WTC11 (cell line): ENCODE results near the gene BLOC1S1. TPM values are rescaled to one million over a fixed set of nuclear protein-coding genes. Genes with fewer than 3 reads are reported as not detected.

Experiments
- ATAC-seq: fragments of 200-7000 bp; cut with Tn5 transposase; 2 replicates; pipeline ENCODE4 v1.10.0; 2021; ENCODE audit warnings: mild to moderate bottlenecking, moderate library complexity
- CTCF ChIA-PET: fragments of 300-600 bp; sonication (Branson Sonifier 250); formaldehyde crosslinking; loops from one replicate; lab custom pipeline; 2021; ENCODE audit warnings: antibody characterized with exemption; lab: Charles Lee
- POLR2A ChIA-PET: fragments of 350-600 bp; sonication (Branson Sonifier 250); formaldehyde crosslinking; loops from one replicate; lab custom pipeline; 2021; ENCODE audit warnings: antibody characterized with exemption; lab: Charles Lee
- DNase-seq: peaks from one replicate; pipeline ENCODE4 v3.0.0; 2021; ENCODE audit warnings: low spot score
- H3K27ac Mint-ChIP-seq: 2 replicates; pipeline ENCODE4 v1.8.0; 2021; ENCODE audit warnings: mixed read lengths
- H3K27me3 Mint-ChIP-seq: 2 replicates; pipeline ENCODE4 v1.8.0; 2021; ENCODE audit warnings: low read depth, mild to moderate bottlenecking, moderate library complexity, mixed read lengths
- H3K36me3 Mint-ChIP-seq: 2 replicates; pipeline ENCODE4 v1.8.0; 2021; ENCODE audit warnings: mixed read lengths
- H3K4me1 Mint-ChIP-seq: 2 replicates; pipeline ENCODE4 v1.8.0; 2022; ENCODE audit warnings: mixed read lengths
- H3K4me3 Mint-ChIP-seq: 2 replicates; pipeline ENCODE4 v1.8.0; 2021; ENCODE audit warnings: mild to moderate bottlenecking, moderate library complexity, mixed read lengths
- H3K9me3 Mint-ChIP-seq: 2 replicates; pipeline ENCODE4 v1.8.0; 2021; ENCODE audit warnings: mixed read lengths
- AR ChIP-seq: fragments of 250-450 bp; sonication (Bioruptor Pico); IDR thresholded peaks from 2 replicates; pipeline ENCODE4 v1.9.0; 2021; ENCODE audit warnings: mild to moderate bottlenecking
- ARID4B ChIP-seq: sonication (generic); formaldehyde crosslinking; IDR thresholded peaks from 2 replicates; pipeline ENCODE4 v1.8.0; 2023; ENCODE audit warnings: missing genetic modification reagents, mild to moderate bottlenecking, borderline replicate concordance
- E2F5 ChIP-seq: sonication (generic); formaldehyde crosslinking; IDR thresholded peaks from 2 replicates; pipeline ENCODE4 v1.8.1; 2022; ENCODE audit warnings: mild to moderate bottlenecking, moderate library complexity, missing genetic modification reagents
- GABPB1 ChIP-seq: sonication (generic); formaldehyde crosslinking; IDR thresholded peaks from 2 replicates; pipeline ENCODE4 v1.8.1; 2023; ENCODE audit warnings: mild to moderate bottlenecking, missing genetic modification reagents
- HMGA2 ChIP-seq: fragments of 250-450 bp; sonication (Bioruptor Pico); IDR thresholded peaks from 2 replicates; pipeline ENCODE4 v1.4.0; 2021; ENCODE audit warnings: mild to moderate bottlenecking, moderate library complexity
- JAZF1 ChIP-seq: fragments of 250-450 bp; sonication (Bioruptor Pico); IDR thresholded peaks from 2 replicates; pipeline ENCODE4 v1.9.0; 2021; ENCODE audit warnings: moderate library complexity, mild to moderate bottlenecking, inconsistent platforms
- NFATC4 ChIP-seq: fragments of 250-450 bp; sonication (Bioruptor Pico); IDR thresholded peaks from 2 replicates; pipeline ENCODE4 v1.9.0; 2021; ENCODE audit warnings: mild to moderate bottlenecking
- NR2C2 ChIP-seq: sonication (generic); formaldehyde crosslinking; IDR thresholded peaks from 2 replicates; pipeline ENCODE4 v1.8.0; 2022; ENCODE audit warnings: mild to moderate bottlenecking, missing genetic modification reagents
- PRDM15 ChIP-seq: sonication (generic); formaldehyde crosslinking; IDR thresholded peaks from 2 replicates; pipeline ENCODE4 v1.8.0; 2022; ENCODE audit warnings: missing genetic modification reagents
- PRRX2 ChIP-seq: fragments of 250-450 bp; sonication (Bioruptor Pico); IDR thresholded peaks from 2 replicates; pipeline ENCODE4 v1.8.0; 2021; ENCODE audit warnings: mild to moderate bottlenecking
- STAT6 ChIP-seq: sonication (generic); formaldehyde crosslinking; conservative IDR thresholded peaks from 2 replicates; pipeline ENCODE4 v1.8.1; 2023; ENCODE audit warnings: mild to moderate bottlenecking, low read depth, missing genetic modification reagents, moderate library complexity
- TCF7 ChIP-seq: sonication (generic); formaldehyde crosslinking; IDR thresholded peaks from 2 replicates; pipeline ENCODE4 v1.8.0; 2022; ENCODE audit warnings: mild to moderate bottlenecking, low read depth, missing genetic modification reagents, moderate library complexity
- ZNF232 ChIP-seq: sonication (generic); formaldehyde crosslinking; IDR thresholded peaks from 2 replicates; pipeline ENCODE4 v1.8.0; 2022; ENCODE audit warnings: mild to moderate bottlenecking, missing genetic modification reagents
- ZNF263 ChIP-seq: sonication (generic); formaldehyde crosslinking; IDR thresholded peaks from 2 replicates; pipeline ENCODE4 v1.8.1; 2022; ENCODE audit warnings: low read depth, mild to moderate bottlenecking, moderate library complexity, missing genetic modification reagents
- ZNF416 ChIP-seq: fragments of 250-450 bp; sonication (Bioruptor Pico); IDR thresholded peaks from 2 replicates; pipeline ENCODE4 v1.9.0; 2021; ENCODE audit warnings: mild to moderate bottlenecking, inconsistent platforms
- total RNA-seq: library from RNA; stranded (reverse); gene quantifications from 3 replicates; pipeline ENCODE4 v1.2.3, GENCODE V29; 2021

Gene BLOC1S1
- total RNA-seq, 1 experiment from 2014 or later = 81.9 TPM

- TF ChIP-seq E2F5 (CRISPR knock-in tag) (no peak), ZNF416 (CRISPR knock-in tag) (no peak), AR (CRISPR knock-in tag) (no peak), STAT6 (CRISPR knock-in tag) (no peak)
Observed at GRCh38 chr12:55708695-55709233, 7.1 kb upstream of the BLOC1S1 start (continued).

GRCh38 chr12:55711786-55712553 lies 3.9 kb upstream of the BLOC1S1 start:
- DNase-seq = no peak
- no peak for ATAC-seq
- Mint-ChIP-seq H3K27me3 (peaks cover 49% of the 10 kb centered on the region), H3K27ac (no peak overlapping the region), H3K4me1 (peaks cover 28% of the 10 kb centered on the region), H3K36me3 (no peaks in the 10 kb centered on the region), H3K4me3 (no peak overlapping the region), H3K9me3 (no peaks in the 10 kb centered on the region)
- CTCF ChIA-PET = interaction anchor here (1.5 to 1.6 kb wide), 2 partner anchors 13 to 25 kb away, joined by 4 to 7 read pairs; no protein-coding TSS in a partner anchor
- POLR2A ChIA-PET = no interaction called here
- no peak for TF ChIP-seq NFATC4 (CRISPR knock-in tag)
- no peak for TF ChIP-seq TCF7 (CRISPR knock-in tag)
- TF ChIP-seq PRRX2 (CRISPR knock-in tag) = no peak
- no peak for TF ChIP-seq GABPB1
- TF ChIP-seq ARID4B (CRISPR knock-in tag) = no peak
- no peak for TF ChIP-seq HMGA2 (CRISPR knock-in tag)
- no peak for TF ChIP-seq JAZF1 (CRISPR knock-in tag)
- TF ChIP-seq NR2C2 (CRISPR knock-in tag) = no peak
- no peak for TF ChIP-seq ZNF263 (CRISPR knock-in tag)
- no peak for TF ChIP-seq PRDM15 (CRISPR knock-in tag)
- TF ChIP-seq ZNF232 (CRISPR knock-in tag) = no peak
- no peak for TF ChIP-seq E2F5 (CRISPR knock-in tag)
